ENCODE measurements around the gene RNFT2.

GRCh38 chr12:116783525-116784237, 45.6 kb downstream of the RNFT2 start:
- no peak for TF ChIP-seq REST (tag by site-specific recombination; IDR thresholded peaks at IDR 0.05)
- TF ChIP-seq ZFP41 (tag by site-specific recombination; IDR thresholded peaks at IDR 0.05; ENCODE audit: borderline replicate concordance), result no peak
- no peak for TF ChIP-seq ZNF223 (tag by site-specific recombination; IDR thresholded peaks at IDR 0.05)
- no peak for TF ChIP-seq ZNF549 (tag by site-specific recombination; IDR thresholded peaks at IDR 0.05)
- TF ChIP-seq CTCF (tag by site-specific recombination; IDR thresholded peaks at IDR 0.05), result no peak
